ENCODE measurements around the gene RDX. TPM values are rescaled to one million over a fixed set of nuclear protein-coding genes. Genes with fewer than 3 reads are reported as not detected.

RDX gene
- total and polyA plus RNA-seq, 10 of the 15 experiments (the other 5 are each of a cell fraction or from before 2014, with no cell fraction given): 24.6 to 62.2 (median 47.8) TPM

DNA sequence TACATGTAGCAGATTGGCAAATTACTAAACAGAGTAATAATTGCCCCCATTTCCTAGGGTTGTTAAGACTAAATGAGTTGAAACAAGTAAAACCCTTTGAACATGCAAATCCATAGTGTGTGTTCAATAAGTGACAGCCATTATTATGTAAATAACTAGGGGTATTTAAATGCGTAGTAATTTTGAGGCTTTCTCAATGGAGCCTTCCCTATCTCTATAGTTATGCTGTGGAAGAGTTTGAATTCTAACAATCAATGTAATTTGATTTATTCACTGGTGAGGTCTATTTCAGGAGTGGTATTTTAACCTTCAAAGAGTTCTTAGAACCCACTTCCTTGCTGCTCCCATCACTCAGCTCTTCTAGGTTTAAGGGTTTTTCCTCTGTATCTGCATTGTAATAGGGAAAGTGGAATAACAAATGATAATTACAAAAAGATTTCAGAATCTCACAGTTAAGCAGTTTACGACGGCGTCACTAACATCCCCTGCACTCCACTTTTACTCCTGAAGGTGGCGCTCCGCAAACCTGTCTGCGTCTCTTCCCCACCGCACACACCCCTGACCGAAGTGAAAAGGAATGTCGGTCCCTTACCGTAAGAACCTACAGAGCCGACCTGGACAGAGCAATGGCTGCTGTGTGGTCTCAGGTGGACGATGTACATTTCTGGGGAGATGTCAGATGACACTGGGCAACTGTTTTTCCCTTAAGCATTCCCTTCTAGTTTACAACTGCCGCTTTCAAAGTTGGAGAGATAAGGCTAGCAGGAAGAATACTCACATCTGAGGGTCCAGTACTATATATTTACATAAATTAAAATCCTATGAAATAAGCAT is 122.4 kb downstream of the RDX start (continued):
- TF ChIP-seq, protein P1, sequence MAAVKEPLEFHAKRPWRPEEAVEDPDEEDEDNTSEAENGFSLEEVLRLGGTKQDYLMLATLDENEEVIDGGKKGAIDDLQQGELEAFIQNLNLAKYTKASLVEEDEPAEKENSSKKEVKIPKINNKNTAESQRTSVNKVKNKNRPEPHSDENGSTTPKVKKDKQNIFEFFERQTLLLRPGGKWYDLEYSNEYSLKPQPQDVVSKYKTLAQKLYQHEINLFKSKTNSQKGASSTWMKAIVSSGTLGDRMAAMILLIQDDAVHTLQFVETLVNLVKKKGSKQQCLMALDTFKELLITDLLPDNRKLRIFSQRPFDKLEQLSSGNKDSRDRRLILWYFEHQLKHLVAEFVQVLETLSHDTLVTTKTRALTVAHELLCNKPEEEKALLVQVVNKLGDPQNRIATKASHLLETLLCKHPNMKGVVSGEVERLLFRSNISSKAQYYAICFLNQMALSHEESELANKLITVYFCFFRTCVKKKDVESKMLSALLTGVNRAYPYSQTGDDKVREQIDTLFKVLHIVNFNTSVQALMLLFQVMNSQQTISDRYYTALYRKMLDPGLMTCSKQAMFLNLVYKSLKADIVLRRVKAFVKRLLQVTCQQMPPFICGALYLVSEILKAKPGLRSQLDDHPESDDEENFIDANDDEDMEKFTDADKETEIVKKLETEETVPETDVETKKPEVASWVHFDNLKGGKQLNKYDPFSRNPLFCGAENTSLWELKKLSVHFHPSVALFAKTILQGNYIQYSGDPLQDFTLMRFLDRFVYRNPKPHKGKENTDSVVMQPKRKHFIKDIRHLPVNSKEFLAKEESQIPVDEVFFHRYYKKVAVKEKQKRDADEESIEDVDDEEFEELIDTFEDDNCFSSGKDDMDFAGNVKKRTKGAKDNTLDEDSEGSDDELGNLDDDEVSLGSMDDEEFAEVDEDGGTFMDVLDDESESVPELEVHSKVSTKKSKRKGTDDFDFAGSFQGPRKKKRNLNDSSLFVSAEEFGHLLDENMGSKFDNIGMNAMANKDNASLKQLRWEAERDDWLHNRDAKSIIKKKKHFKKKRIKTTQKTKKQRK (IDR thresholded peaks at IDR 0.05; ENCODE audit: low read depth, low read length): no peak
- TF ChIP-seq SMC3 (IDR thresholded peaks at IDR 0.05; ENCODE audit: borderline replicate concordance, low read length) (peak; percentile 42; the same call in 1 of the 2 replicates), NR2C1 (IDR thresholded peaks at IDR 0.05) (no peak), IKZF2 (IDR thresholded peaks at IDR 0.05) (no peak), MYB (IDR thresholded peaks at IDR 0.05; ENCODE audit: borderline replicate concordance, low read depth, low read length) (no peak), SMAD5 (IDR thresholded peaks at IDR 0.05; ENCODE audit: low read depth) (no peak), TAF1 (IDR thresholded peaks at IDR 0.05; ENCODE audit: borderline replicate concordance, low read depth, low read length) (no peak), ZSCAN29 (IDR thresholded peaks at IDR 0.05) (no peak), POLR2AphosphoS2 (IDR thresholded peaks at IDR 0.05; ENCODE audit: low read depth, low read length) (0 out of 2 replicates have a peak, but pooled peaks have one; percentile 45)
- TF ChIP-seq, protein P2, sequence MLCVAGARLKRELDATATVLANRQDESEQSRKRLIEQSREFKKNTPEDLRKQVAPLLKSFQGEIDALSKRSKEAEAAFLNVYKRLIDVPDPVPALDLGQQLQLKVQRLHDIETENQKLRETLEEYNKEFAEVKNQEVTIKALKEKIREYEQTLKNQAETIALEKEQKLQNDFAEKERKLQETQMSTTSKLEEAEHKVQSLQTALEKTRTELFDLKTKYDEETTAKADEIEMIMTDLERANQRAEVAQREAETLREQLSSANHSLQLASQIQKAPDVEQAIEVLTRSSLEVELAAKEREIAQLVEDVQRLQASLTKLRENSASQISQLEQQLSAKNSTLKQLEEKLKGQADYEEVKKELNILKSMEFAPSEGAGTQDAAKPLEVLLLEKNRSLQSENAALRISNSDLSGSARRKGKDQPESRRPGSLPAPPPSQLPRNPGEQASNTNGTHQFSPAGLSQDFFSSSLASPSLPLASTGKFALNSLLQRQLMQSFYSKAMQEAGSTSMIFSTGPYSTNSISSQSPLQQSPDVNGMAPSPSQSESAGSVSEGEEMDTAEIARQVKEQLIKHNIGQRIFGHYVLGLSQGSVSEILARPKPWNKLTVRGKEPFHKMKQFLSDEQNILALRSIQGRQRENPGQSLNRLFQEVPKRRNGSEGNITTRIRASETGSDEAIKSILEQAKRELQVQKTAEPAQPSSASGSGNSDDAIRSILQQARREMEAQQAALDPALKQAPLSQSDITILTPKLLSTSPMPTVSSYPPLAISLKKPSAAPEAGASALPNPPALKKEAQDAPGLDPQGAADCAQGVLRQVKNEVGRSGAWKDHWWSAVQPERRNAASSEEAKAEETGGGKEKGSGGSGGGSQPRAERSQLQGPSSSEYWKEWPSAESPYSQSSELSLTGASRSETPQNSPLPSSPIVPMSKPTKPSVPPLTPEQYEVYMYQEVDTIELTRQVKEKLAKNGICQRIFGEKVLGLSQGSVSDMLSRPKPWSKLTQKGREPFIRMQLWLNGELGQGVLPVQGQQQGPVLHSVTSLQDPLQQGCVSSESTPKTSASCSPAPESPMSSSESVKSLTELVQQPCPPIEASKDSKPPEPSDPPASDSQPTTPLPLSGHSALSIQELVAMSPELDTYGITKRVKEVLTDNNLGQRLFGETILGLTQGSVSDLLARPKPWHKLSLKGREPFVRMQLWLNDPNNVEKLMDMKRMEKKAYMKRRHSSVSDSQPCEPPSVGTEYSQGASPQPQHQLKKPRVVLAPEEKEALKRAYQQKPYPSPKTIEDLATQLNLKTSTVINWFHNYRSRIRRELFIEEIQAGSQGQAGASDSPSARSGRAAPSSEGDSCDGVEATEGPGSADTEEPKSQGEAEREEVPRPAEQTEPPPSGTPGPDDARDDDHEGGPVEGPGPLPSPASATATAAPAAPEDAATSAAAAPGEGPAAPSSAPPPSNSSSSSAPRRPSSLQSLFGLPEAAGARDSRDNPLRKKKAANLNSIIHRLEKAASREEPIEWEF (IDR thresholded peaks at IDR 0.05; ENCODE audit: insufficient replicate concordance, low read depth, low read length): no peak
- TF ChIP-seq, protein P3, sequence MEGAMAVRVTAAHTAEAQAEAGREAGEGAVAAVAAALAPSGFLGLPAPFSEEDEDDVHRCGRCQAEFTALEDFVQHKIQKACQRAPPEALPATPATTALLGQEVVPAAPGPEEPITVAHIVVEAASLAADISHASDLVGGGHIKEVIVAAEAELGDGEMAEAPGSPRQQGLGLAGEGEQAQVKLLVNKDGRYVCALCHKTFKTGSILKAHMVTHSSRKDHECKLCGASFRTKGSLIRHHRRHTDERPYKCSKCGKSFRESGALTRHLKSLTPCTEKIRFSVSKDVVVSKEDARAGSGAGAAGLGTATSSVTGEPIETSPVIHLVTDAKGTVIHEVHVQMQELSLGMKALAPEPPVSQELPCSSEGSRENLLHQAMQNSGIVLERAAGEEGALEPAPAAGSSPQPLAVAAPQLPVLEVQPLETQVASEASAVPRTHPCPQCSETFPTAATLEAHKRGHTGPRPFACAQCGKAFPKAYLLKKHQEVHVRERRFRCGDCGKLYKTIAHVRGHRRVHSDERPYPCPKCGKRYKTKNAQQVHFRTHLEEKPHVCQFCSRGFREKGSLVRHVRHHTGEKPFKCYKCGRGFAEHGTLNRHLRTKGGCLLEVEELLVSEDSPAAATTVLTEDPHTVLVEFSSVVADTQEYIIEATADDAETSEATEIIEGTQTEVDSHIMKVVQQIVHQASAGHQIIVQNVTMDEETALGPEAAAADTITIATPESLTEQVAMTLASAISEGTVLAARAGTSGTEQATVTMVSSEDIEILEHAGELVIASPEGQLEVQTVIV (IDR thresholded peaks at IDR 0.05; ENCODE audit: borderline replicate concordance, partially characterized antibody): no peak
- TF ChIP-seq, protein P4, sequence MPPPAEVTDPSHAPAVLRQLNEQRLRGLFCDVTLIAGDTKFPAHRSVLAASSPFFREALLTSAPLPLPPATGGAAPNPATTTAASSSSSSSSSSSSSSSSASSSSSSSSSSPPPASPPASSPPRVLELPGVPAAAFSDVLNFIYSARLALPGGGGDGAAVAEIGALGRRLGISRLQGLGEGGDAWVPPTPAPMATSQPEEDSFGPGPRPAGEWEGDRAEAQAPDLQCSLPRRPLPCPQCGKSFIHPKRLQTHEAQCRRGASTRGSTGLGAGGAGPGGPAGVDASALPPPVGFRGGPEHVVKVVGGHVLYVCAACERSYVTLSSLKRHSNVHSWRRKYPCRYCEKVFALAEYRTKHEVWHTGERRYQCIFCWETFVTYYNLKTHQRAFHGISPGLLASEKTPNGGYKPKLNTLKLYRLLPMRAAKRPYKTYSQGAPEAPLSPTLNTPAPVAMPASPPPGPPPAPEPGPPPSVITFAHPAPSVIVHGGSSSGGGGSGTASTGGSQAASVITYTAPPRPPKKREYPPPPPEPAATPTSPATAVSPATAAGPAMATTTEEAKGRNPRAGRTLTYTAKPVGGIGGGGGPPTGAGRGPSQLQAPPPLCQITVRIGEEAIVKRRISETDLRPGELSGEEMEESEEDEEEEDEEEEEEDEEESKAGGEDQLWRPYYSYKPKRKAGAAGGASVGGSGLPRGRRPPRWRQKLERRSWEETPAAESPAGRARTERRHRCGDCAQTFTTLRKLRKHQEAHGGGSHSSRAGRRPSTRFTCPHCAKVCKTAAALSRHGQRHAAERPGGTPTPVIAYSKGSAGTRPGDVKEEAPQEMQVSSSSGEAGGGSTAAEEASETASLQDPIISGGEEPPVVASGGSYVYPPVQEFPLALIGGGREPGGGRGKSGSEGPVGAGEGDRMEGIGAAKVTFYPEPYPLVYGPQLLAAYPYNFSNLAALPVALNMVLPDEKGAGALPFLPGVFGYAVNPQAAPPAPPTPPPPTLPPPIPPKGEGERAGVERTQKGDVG (CRISPR knock-in tag; IDR thresholded peaks at IDR 0.05): no peak
